MM.1S (cell line): ENCODE results near the gene ARL15.

Experiments
- DNase-seq: peaks from one replicate; pipeline ENCODE4 v3.0.0-alpha.2; 2015
- H2AFZ ChIP-seq: fragments of 300-600 bp; sonication (generic); 2 replicates; pipeline ENCODE4 v1.6.0; 2016; ENCODE audit warnings: antibody characterized with exemption, low read length
- H3F3A ChIP-seq: fragments of 300-600 bp; sonication (generic); 2 replicates; pipeline ENCODE4 v1.6.1; 2016; ENCODE audit warnings: mild to moderate bottlenecking, antibody characterized with exemption, low read length, moderate library complexity, mixed read lengths; ENCODE audit not compliant: insufficient read depth
- H3K27ac ChIP-seq: fragments of 300-600 bp; sonication (generic); 2 replicates; pipeline ENCODE4 v1.5.1; 2016; ENCODE audit warnings: mild to moderate bottlenecking, low read length
- H3K27me3 ChIP-seq: fragments of 300-600 bp; sonication (generic); replicated peaks from 2 replicates; pipeline ENCODE4 v1.6.0; 2016; ENCODE audit warnings: low read length; ENCODE audit not compliant: insufficient read depth
- H3K36me3 ChIP-seq: fragments of 300-600 bp; sonication (generic); replicated peaks from 2 replicates; pipeline ENCODE4 v1.6.1; 2016; ENCODE audit warnings: mild to moderate bottlenecking, low read length, mixed read lengths; ENCODE audit not compliant: insufficient read depth
- H3K4me1 ChIP-seq: fragments of 300-600 bp; sonication (generic); 2 replicates; pipeline ENCODE4 v1.6.1; 2016; ENCODE audit warnings: low read length, mixed read lengths
- H3K4me2 ChIP-seq: fragments of 300-600 bp; sonication (generic); 2 replicates; pipeline ENCODE4 v1.6.0; 2016; ENCODE audit warnings: low read depth, low read length
- H3K4me3 ChIP-seq: fragments of 300-600 bp; sonication (generic); 2 replicates; pipeline ENCODE4 v1.5.1; 2016; ENCODE audit warnings: low read length, mixed read lengths
- H3K79me2 ChIP-seq: fragments of 300-600 bp; sonication (generic); 2 replicates; pipeline ENCODE4 v1.6.1; 2016; ENCODE audit warnings: mixed run types, low read length, mixed read lengths
- H3K9ac ChIP-seq: fragments of 300-600 bp; sonication (generic); 2 replicates; pipeline ENCODE4 v1.6.1; 2016; ENCODE audit warnings: low read length, mixed read lengths
- H3K9me2 ChIP-seq: fragments of 300-600 bp; sonication (generic); replicated peaks from 2 replicates; pipeline ENCODE4 v1.6.1; 2016; ENCODE audit warnings: mild to moderate bottlenecking, low read length, mixed read lengths; ENCODE audit not compliant: insufficient read depth
- H3K9me3 ChIP-seq: fragments of 300-600 bp; sonication (generic); replicated peaks from 2 replicates; pipeline ENCODE4 v1.6.1; 2016; ENCODE audit warnings: mild to moderate bottlenecking, low read length, mixed read lengths; ENCODE audit not compliant: insufficient read depth
- H4K20me1 ChIP-seq: fragments of 300-600 bp; sonication (generic); 2 replicates; pipeline ENCODE4 v1.6.1; 2016; ENCODE audit warnings: mild to moderate bottlenecking, low read length, moderate library complexity, mixed read lengths; ENCODE audit not compliant: insufficient read depth
- CTCF ChIP-seq: fragments of 300-600 bp; sonication (generic); IDR thresholded peaks from 2 replicates; pipeline ENCODE4 v1.5.1; 2016; ENCODE audit warnings: antibody characterized with exemption, low read length, mixed read lengths
- EZH2 ChIP-seq: fragments of 300-600 bp; sonication (generic); optimal IDR thresholded peaks from 2 replicates; pipeline ENCODE3; 2017; ENCODE audit warnings: low read depth, mild to moderate bottlenecking, antibody characterized with exemption, low read length, mixed read lengths
- EZH2phosphoT487 ChIP-seq: fragments of 300-600 bp; sonication (generic); IDR thresholded peaks from 2 replicates; pipeline ENCODE4 v1.6.1; 2018; ENCODE audit warnings: antibody characterized with exemption, low read length

ARL15 gene

GRCh38 chr5:53946405-53947100 lies 363.8 kb downstream of the ARL15 start:
- no peaks in the 10 kb centered on the region for H3K36me3 ChIP-seq
- H3K9me2 ChIP-seq: no peaks in the 10 kb centered on the region
- no peaks in the 10 kb centered on the region for H3F3A ChIP-seq
- H4K20me1 ChIP-seq: no peaks in the 10 kb centered on the region
- H3K9me3 ChIP-seq: no peaks in the 10 kb centered on the region
- no peak overlapping the region for H3K27ac ChIP-seq
- H3K4me3 ChIP-seq: no peak overlapping the region
- H3K27me3 ChIP-seq: no peaks in the 10 kb centered on the region
- H2AFZ ChIP-seq: no peak overlapping the region
- no peak overlapping the region for H3K9ac ChIP-seq
- no peak for DNase-seq
- H3K4me1 ChIP-seq: no peaks in the 10 kb centered on the region
- no peak for TF ChIP-seq EZH2
- no peak for TF ChIP-seq EZH2phosphoT487
- no peak for TF ChIP-seq CTCF
- H3K79me2 ChIP-seq: no peaks in the 10 kb centered on the region
- no peak overlapping the region for H3K4me2 ChIP-seq

- no peak for TF ChIP-seq CTCF
- no peak for TF ChIP-seq EZH2phosphoT487
- no peak for TF ChIP-seq EZH2
- DNase-seq: no peak
Observed at GRCh38 chr5:53944981-53945380, 365.4 kb downstream of the ARL15 start.

GRCh38 chr5:53943938-53944337 lies 366.4 kb downstream of the ARL15 start:
- Histone ChIP-seq H4K20me1 (no peaks in the 10 kb centered on the region), H3K9me2 (no peaks in the 10 kb centered on the region), H3K4me2 (no peak overlapping the region), H3K36me3 (no peaks in the 10 kb centered on the region), H3K27me3 (no peaks in the 10 kb centered on the region), H3K4me3 (no peak overlapping the region), H2AFZ (no peak overlapping the region), H3F3A (no peaks in the 10 kb centered on the region), H3K27ac (no peak overlapping the region), H3K9ac (no peak overlapping the region), H3K4me1 (no peaks in the 10 kb centered on the region), H3K9me3 (no peaks in the 10 kb centered on the region), H3K79me2 (no peaks in the 10 kb centered on the region)
- TF ChIP-seq CTCF (no peak), EZH2 (no peak), EZH2phosphoT487 (no peak)
- no peak for DNase-seq

More at GRCh38 chr5:53944981-53945380, 365.4 kb downstream of the ARL15 start:
- H3K4me3 ChIP-seq: no peak overlapping the region
- H3K27ac ChIP-seq: no peak overlapping the region
- no peaks in the 10 kb centered on the region for H3K9me2 ChIP-seq
- H3K4me1 ChIP-seq: no peaks in the 10 kb centered on the region
- no peak overlapping the region for H3K4me2 ChIP-seq
- no peaks in the 10 kb centered on the region for H3F3A ChIP-seq
- no peaks in the 10 kb centered on the region for H3K79me2 ChIP-seq
- H3K9me3 ChIP-seq: no peaks in the 10 kb centered on the region
- no peak overlapping the region for H3K9ac ChIP-seq
- no peaks in the 10 kb centered on the region for H3K36me3 ChIP-seq
- no peaks in the 10 kb centered on the region for H4K20me1 ChIP-seq
- no peak overlapping the region for H2AFZ ChIP-seq
- H3K27me3 ChIP-seq: no peaks in the 10 kb centered on the region
